Right cardiac atrium (tissue), 5 donors: ENCODE data around the gene IGF2R. TPM values are rescaled to one million over a fixed set of nuclear protein-coding genes. Genes with fewer than 3 reads are reported as not detected.
"Not testable (repeated sequence)": the region's sequence is repeated elsewhere in the genome, so short reads cannot be mapped to it uniquely, and the experiment has no call there.

ENCODE experiments used
- ATAC-seq, 2 donors: fragments of 200-7000 bp; cut with Tn5 transposase; one replicate each; pipeline versions ENCODE4 v1.8.0 to v1.9.1; 2020; ENCODE audit warnings: moderate library complexity in 2 of 2, mild to moderate bottlenecking in 1 of 2
- DNase-seq, 3 donors: peaks; one replicate each; pipeline ENCODE4 v3.0.0-alpha.2; 2020
- H3K27ac ChIP-seq: one replicate; pipeline ENCODE4 v1.5.1; 2013; ENCODE audit warnings: mild to moderate bottlenecking, low read length, control low read depth, moderate library complexity
- H3K27me3 ChIP-seq: one replicate; pipeline ENCODE4 v1.6.1; 2013; ENCODE audit not compliant: control insufficient read depth, insufficient read depth
- H3K4me1 ChIP-seq: one replicate; pipeline ENCODE4 v1.6.1; 2013; ENCODE audit warnings: low read length; ENCODE audit not compliant: control insufficient read depth, insufficient read depth
- H3K4me3 ChIP-seq: one replicate; pipeline ENCODE4 v1.5.1; 2013; ENCODE audit warnings: low read length, control low read depth
- H3K9me3 ChIP-seq: one replicate; pipeline ENCODE4 v1.6.1; 2013; ENCODE audit warnings: low read length; ENCODE audit not compliant: control insufficient read depth
- WGBS: extraction: QIAGEN DNeasy Blood & Tissue Kit; methylation state at CpG from one replicate; pipeline ENCODE4 v1.1.7; 2013; 5-methylcytosine and 5-hydroxymethylcytosine counted together
- intact Hi-C, 4 donors: fragments of 100-400 bp; cut with DNase I; formaldehyde crosslinking; loops; one replicate each; pipeline versions ENCODE4 v1.11.0 to v1.14.0; 2022 to 2023
- polyA plus RNA-seq: library from polyadenylated mRNA; stranded (reverse); fragments of 200-250 nt; gene quantifications from one replicate; pipeline ENCODE4 v1.2.3, GENCODE V29; 2013
- total RNA-seq, 4 donors: library from RNA; stranded (reverse); fragmentation: NEBNext Ultra II Directional; extraction: Animal tissue kit (Norgen Biotek cat#: 25700); gene quantifications; one replicate each; pipeline ENCODE4 v1.2.1, GENCODE V29; 2021
- donor health status: healthy with polysubstance abuse.
- donor health status: DM: no; HTN: yes; CAD: no.
- donor health status: DM: no; HTN: no; CAD: no.
- donor health status: DM: no; HTN: yes; CAD: no; lungs with severe emphysema.
- donor health status: DM: yes; HTN: yes; CAD: no.

Gene IGF2R
- total and polyA plus RNA-seq, 5 donors, result 19.6 to 48.9 (median 46.5) TPM

GRCh38 chr6:160088069-160088783 lies 119.3 kb downstream of the IGF2R start:
- peak; percentile 68 to 76 for ATAC-seq
- WGBS, result 61% methylated on average over 13 of the region's 13 CpGs

GRCh38 chr6:160088784-160089533 lies 120.1 kb downstream of the IGF2R start:
- intact Hi-C loops, result loop anchor here in 1 of 4 donors (5.0 kb wide), 1 partner anchor 368 kb away; no protein-coding TSS in a partner anchor
- H3K27ac ChIP-seq, result no peak overlapping the region
- H3K4me1 ChIP-seq, result no peaks in the 10 kb centered on the region
- DNase-seq (no peak), ATAC-seq (no peak)
- 82% methylated on average over 21 of the region's 21 CpGs for WGBS
- H3K4me3 ChIP-seq, result no peak overlapping the region
- no peaks in the 10 kb centered on the region for H3K9me3 ChIP-seq
- H3K27me3 ChIP-seq, result no peaks in the 10 kb centered on the region

More at GRCh38 chr6:160088069-160088783, 119.3 kb downstream of the IGF2R start:
- Histone ChIP-seq H3K9me3 (no peaks in the 10 kb centered on the region), H3K4me1 (no peaks in the 10 kb centered on the region), H3K4me3 (no peak overlapping the region), H3K27ac (no peak overlapping the region), H3K27me3 (no peaks in the 10 kb centered on the region)
- intact Hi-C loops, result loop anchor here in 1 of 4 donors (5.0 kb wide), 1 partner anchor 369 kb away; no protein-coding TSS in a partner anchor
- peak; percentile 61 to 88 (median 75) for DNase-seq

GRCh38 chr6:160089534-160089897 lies 120.6 kb downstream of the IGF2R start:
- no peak for DNase-seq
- no peak for ATAC-seq
- no peaks in the 10 kb centered on the region for H3K4me1 ChIP-seq
- H3K4me3 ChIP-seq, result no peak overlapping the region
- H3K27ac ChIP-seq, result no peak overlapping the region
- no peaks in the 10 kb centered on the region for H3K9me3 ChIP-seq
- WGBS, result 97% methylated on average over 7 of the region's 7 CpGs
- intact Hi-C loops, result loop anchor here in 1 of 4 donors (5.0 kb wide), 1 partner anchor 368 kb away; no protein-coding TSS in a partner anchor
- H3K27me3 ChIP-seq, result no peaks in the 10 kb centered on the region

GRCh38 chr6:160090442-160091239 lies 121.8 kb downstream of the IGF2R start:
- H3K4me3 ChIP-seq, result not testable (repeated sequence)
- WGBS, result 97% methylated on average over 32 of the region's 32 CpGs

GRCh38 chr6:160092176-160092575 lies 123.3 kb downstream of the IGF2R start:
- H3K9me3 ChIP-seq, ATAC-seq, H3K4me1 ChIP-seq, intact Hi-C loops, H3K4me3 ChIP-seq, DNase-seq, H3K27me3 ChIP-seq, H3K27ac ChIP-seq: not testable (repeated sequence)
- WGBS, result 93% methylated on average over 6 of the region's 6 CpGs

More at GRCh38 chr6:160090442-160091239, 121.8 kb downstream of the IGF2R start:
- DNase-seq, H3K27ac ChIP-seq, H3K27me3 ChIP-seq, H3K4me1 ChIP-seq, intact Hi-C loops, ATAC-seq, H3K9me3 ChIP-seq: not testable (repeated sequence)

GRCh38 chr6:160092602-160093001 lies 123.7 kb downstream of the IGF2R start:
- ATAC-seq (no peak), DNase-seq (no peak)
- Histone ChIP-seq H3K27ac (no peak overlapping the region), H3K27me3 (no peaks in the 10 kb centered on the region), H3K4me1 (no peaks in the 10 kb centered on the region), H3K4me3 (no peak overlapping the region), H3K9me3 (no peaks in the 10 kb centered on the region)
- intact Hi-C loops, result no loop called here
- 87% methylated on average over 10 of the region's 10 CpGs for WGBS

- WGBS, result 79% methylated on average over 7 of the region's 7 CpGs
- H3K27ac ChIP-seq, result no peak overlapping the region
- H3K4me3 ChIP-seq, result no peak overlapping the region
- no peak for DNase-seq
- no peaks in the 10 kb centered on the region for H3K4me1 ChIP-seq
- intact Hi-C loops, result no loop called here
- H3K9me3 ChIP-seq, result no peaks in the 10 kb centered on the region
- H3K27me3 ChIP-seq, result no peaks in the 10 kb centered on the region
- no peak for ATAC-seq
Measured at GRCh38 chr6:160093061-160093460, 124.2 kb downstream of the IGF2R start.

GRCh38 chr6:160093946-160094345 lies 125.1 kb downstream of the IGF2R start:
- Histone ChIP-seq H3K9me3 (no peaks in the 10 kb centered on the region), H3K4me1 (no peaks in the 10 kb centered on the region), H3K27me3 (no peaks in the 10 kb centered on the region), H3K27ac (no peak overlapping the region), H3K4me3 (no peak overlapping the region)
- ATAC-seq, result no peak
- no peak for DNase-seq
- 95% methylated on average over 4 of the region's 4 CpGs for WGBS
- intact Hi-C loops, result no loop called here

- no peak for DNase-seq
- Histone ChIP-seq H3K4me3 (no peak overlapping the region), H3K27me3 (no peaks in the 10 kb centered on the region), H3K27ac (no peak overlapping the region), H3K9me3 (no peaks in the 10 kb centered on the region), H3K4me1 (no peaks in the 10 kb centered on the region)
- intact Hi-C loops, result no loop called here
- 91% methylated on average over 8 of the region's 8 CpGs for WGBS
- ATAC-seq, result no peak
Measured at GRCh38 chr6:160095146-160095845, 126.4 kb downstream of the IGF2R start.
